Measurements from ENCODE around the gene DNAJB11.

DNA sequence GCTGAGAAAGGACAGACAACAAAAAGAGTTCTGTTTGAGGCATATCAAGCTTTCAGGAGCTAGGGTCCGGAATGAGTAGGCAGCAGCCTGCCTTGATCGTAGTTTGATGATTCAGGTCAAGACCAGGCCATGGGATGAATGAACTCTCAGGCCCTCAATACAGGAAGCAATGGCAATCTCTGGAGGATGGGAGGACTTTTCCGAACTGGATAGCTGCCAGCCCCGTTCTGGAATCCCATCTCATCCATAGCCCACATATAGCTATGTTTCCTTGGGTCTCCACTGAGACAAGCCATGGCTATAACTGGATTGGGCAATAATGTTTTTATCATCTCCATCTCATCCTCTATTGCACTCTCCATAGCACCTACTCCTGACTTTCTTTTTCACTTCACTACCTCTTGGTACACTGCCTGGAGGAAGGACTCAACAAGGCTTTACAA is 55.1 kb downstream of the DNAJB11 start:
- TF ChIP-seq, protein P1, sequence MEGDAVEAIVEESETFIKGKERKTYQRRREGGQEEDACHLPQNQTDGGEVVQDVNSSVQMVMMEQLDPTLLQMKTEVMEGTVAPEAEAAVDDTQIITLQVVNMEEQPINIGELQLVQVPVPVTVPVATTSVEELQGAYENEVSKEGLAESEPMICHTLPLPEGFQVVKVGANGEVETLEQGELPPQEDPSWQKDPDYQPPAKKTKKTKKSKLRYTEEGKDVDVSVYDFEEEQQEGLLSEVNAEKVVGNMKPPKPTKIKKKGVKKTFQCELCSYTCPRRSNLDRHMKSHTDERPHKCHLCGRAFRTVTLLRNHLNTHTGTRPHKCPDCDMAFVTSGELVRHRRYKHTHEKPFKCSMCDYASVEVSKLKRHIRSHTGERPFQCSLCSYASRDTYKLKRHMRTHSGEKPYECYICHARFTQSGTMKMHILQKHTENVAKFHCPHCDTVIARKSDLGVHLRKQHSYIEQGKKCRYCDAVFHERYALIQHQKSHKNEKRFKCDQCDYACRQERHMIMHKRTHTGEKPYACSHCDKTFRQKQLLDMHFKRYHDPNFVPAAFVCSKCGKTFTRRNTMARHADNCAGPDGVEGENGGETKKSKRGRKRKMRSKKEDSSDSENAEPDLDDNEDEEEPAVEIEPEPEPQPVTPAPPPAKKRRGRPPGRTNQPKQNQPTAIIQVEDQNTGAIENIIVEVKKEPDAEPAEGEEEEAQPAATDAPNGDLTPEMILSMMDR (IDR thresholded peaks at IDR 0.05) = no peak
- no peak for TF ChIP-seq POLR2A (IDR thresholded peaks at IDR 0.05)
